Activated CD8-positive, alpha-beta memory T cell treated with anti-CD3 and anti-CD28 coated beads, Interleukin-2, amount 10 ng/mL, durations not matched to agents 7 days and 5 days (primary cell): ENCODE data around the gene C2orf78. TPM values are rescaled to one million over a fixed set of nuclear protein-coding genes. Genes with fewer than 3 reads are reported as not detected.
A peak's percentile ranks its signal among the peaks of the same experiment; 100 is the strongest.

Experiments used
- ATAC-seq: fragments of 150-1000 bp; cut with Tn5 transposase; one replicate; pipeline ENCODE4 v1.10.0; 2021; ENCODE audit warnings: moderate library complexity
- CTCF ChIA-PET: fragments of 350-600 bp; sonication (Branson Sonifier 250); formaldehyde crosslinking; loops from one replicate; lab custom pipeline; 2021; ENCODE audit warnings: antibody characterized with exemption; lab: Charles Lee
- DNase-seq: peaks from one replicate; pipeline ENCODE4 v3.0.0-alpha.2; 2020
- H3K27ac Mint-ChIP-seq: one replicate; pipeline ENCODE4 v1.8.0; 2021; ENCODE audit warnings: mild to moderate bottlenecking, mixed read lengths
- H3K27me3 Mint-ChIP-seq: one replicate; pipeline ENCODE4 v1.8.0; 2021; ENCODE audit warnings: mixed read lengths
- H3K36me3 Mint-ChIP-seq: one replicate; pipeline ENCODE4 v1.8.0; 2021; ENCODE audit warnings: mild to moderate bottlenecking, mixed read lengths
- H3K4me1 Mint-ChIP-seq: one replicate; pipeline ENCODE4 v1.8.0; 2021; ENCODE audit warnings: mixed read lengths
- H3K4me3 Mint-ChIP-seq: one replicate; pipeline ENCODE4 v1.8.0; 2021; ENCODE audit warnings: mild to moderate bottlenecking, moderate library complexity, mixed read lengths
- H3K9me3 Mint-ChIP-seq: one replicate; pipeline ENCODE4 v1.8.0; 2022; ENCODE audit warnings: low read depth, mixed read lengths
- total RNA-seq, 2 experiments: library from RNA; stranded (reverse); gene quantifications; one replicate each; pipeline ENCODE4 v1.2.3, GENCODE V29; 2021

C2orf78 gene
- total RNA-seq, 2 experiments from 2014 or later = not detected

- Mint-ChIP-seq H3K4me3 (no peak overlapping the region), H3K9me3 (no peaks in the 10 kb centered on the region), H3K27ac (no peak overlapping the region), H3K27me3 (no peaks in the 10 kb centered on the region), H3K36me3 (no peaks in the 10 kb centered on the region), H3K4me1 (peaks cover 17% of the 10 kb centered on the region)
- ATAC-seq = peak; percentile 23
- CTCF ChIA-PET = interaction anchor here (0.7 to 8.5 kb wide), 5 partner anchors 162 to 514 kb away, joined by 3 to 134 read pairs (median 3); partner anchors contain the start of gene BOLA3
- DNase-seq = no peak
Measured at GRCh38 chr2:73821227-73821626, 37.2 kb downstream of the C2orf78 start.

DNA sequence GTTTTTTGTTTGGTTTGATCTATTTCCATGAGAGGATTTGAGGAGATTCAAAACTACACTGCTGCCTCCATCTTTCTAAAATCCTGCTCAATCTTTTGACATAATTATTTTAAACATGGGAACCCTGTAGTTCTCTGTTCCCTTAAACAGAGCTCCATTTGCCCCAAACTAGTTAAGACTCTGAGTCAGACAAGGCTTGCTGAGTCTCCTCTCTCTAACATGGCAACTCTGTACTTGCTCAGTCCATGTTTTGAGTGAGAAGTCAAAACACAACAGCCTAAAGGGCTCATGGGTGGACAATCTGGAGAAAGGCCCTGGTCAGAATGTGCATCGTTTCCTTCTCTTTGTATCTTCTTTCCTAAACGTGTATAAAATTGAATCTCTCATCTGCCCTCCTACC is 37.7 kb downstream of the C2orf78 start:
- H3K36me3 Mint-ChIP-seq = no peaks in the 10 kb centered on the region
- DNase-seq (no peak), ATAC-seq (no peak)
- CTCF ChIA-PET = interaction anchor here (1.0 to 8.5 kb wide), 7 partner anchors 20 to 513 kb away, joined by 3 to 134 read pairs (median 4); partner anchors contain the start of gene BOLA3
- H3K4me1 Mint-ChIP-seq = peaks cover 17% of the 10 kb centered on the region
- H3K27ac Mint-ChIP-seq = no peak overlapping the region
- no peak overlapping the region for H3K4me3 Mint-ChIP-seq
- no peaks in the 10 kb centered on the region for H3K9me3 Mint-ChIP-seq
- H3K27me3 Mint-ChIP-seq = no peaks in the 10 kb centered on the region

GRCh38 chr2:73822276-73822675 is 38.3 kb downstream of the C2orf78 start:
- H3K36me3 Mint-ChIP-seq = no peaks in the 10 kb centered on the region
- no peak for DNase-seq
- H3K27me3 Mint-ChIP-seq = no peaks in the 10 kb centered on the region
- ATAC-seq = no peak
- no peaks in the 10 kb centered on the region for H3K9me3 Mint-ChIP-seq
- H3K4me1 Mint-ChIP-seq = peaks cover 17% of the 10 kb centered on the region
- CTCF ChIA-PET = interaction anchor here (0.8 to 8.5 kb wide), 11 partner anchors 11 to 513 kb away, joined by 3 to 134 read pairs (median 3); partner anchors contain the start of gene BOLA3
- no peak overlapping the region for H3K4me3 Mint-ChIP-seq
- no peak overlapping the region for H3K27ac Mint-ChIP-seq

DNA sequence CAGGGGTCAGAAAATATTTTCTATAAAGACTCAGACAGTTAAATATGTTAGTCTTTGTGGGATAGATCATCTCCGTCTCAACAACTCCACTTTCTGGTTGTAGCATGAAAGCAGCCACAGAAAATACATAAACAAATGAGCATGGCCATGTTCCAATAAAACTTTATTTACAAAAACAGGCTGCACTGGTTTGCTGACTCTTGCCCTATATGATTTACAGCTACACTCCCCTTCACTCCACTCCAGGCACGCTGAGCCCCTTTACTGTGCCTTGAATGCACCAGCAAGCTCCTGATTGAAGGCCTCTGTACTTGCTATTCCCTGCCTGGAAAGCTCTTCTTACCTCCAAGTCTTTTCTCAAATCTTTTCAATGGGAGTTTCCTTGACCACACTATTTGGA is 39.0 kb downstream of the C2orf78 start:
- no peak for DNase-seq

DNA sequence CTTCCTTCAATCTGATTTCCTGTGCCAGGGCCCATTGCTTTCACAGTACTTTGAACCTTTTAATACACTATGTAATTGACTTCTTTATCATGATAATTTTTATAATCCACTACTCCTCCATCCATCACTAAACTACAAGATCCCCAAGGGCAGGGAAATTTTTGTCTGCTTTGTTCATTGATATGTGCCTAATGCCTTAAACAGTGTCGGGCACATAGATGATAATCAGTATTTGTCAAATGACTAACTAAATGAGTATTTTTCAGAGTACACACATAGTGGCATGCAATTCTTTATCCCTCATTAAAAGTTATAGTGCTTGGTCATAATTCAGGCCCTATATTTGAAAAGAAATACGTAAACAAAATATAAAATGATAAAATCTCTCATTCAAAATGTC is 39.4 kb downstream of the C2orf78 start:
- Mint-ChIP-seq H3K9me3 (no peaks in the 10 kb centered on the region), H3K36me3 (no peaks in the 10 kb centered on the region), H3K4me3 (no peak overlapping the region), H3K4me1 (peaks cover 25% of the 10 kb centered on the region), H3K27ac (no peak overlapping the region), H3K27me3 (no peaks in the 10 kb centered on the region)
- DNase-seq (no peak), ATAC-seq (no peak)
- CTCF ChIA-PET = interaction anchor here (0.9 to 8.5 kb wide), 30 partner anchors 8 to 568 kb away, joined by 3 to 134 read pairs (median 4); partner anchors contain the start of genes BOLA3 and MOB1A

More for the DNA sequence above, 39.0 kb downstream of the C2orf78 start:
- ATAC-seq = no peak
- Mint-ChIP-seq H3K27ac (no peak overlapping the region), H3K4me3 (no peak overlapping the region), H3K27me3 (no peaks in the 10 kb centered on the region), H3K36me3 (no peaks in the 10 kb centered on the region), H3K4me1 (peaks cover 24% of the 10 kb centered on the region), H3K9me3 (no peaks in the 10 kb centered on the region)
- CTCF ChIA-PET = interaction anchor here (0.8 to 8.5 kb wide), 14 partner anchors 11 to 569 kb away, joined by 3 to 134 read pairs (median 4); partner anchors contain the start of gene BOLA3

DNA sequence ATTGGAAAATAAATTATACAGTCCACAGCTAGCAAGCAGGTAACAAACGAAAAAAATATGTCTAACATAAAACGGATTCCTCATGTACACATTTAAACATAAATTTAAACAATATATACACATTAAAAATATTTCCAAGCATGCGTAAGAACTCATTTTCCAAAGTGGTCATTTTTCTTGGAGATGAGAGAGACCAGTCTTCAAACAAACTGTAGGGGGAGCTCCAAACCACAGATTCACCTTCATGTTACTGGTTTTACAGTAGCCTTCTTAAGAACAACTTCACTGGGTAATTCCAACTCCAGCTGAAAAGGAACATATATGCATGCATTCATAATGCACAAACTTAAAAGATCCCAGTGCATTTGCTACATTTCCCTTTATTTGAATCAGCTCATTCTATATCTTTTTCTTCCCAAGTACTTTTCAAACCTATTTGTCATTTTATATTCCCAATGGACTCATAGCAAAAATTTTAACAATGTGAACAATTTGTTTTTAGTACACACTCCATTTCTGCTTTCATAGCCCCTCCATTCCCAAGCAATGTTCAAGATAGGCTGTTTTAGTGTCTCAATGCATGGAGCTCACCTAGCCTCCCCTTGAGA is 40.0 kb downstream of the C2orf78 start:
- Mint-ChIP-seq H3K9me3 (no peaks in the 10 kb centered on the region), H3K36me3 (no peaks in the 10 kb centered on the region), H3K4me1 (peaks cover 28% of the 10 kb centered on the region), H3K27ac (no peak overlapping the region), H3K27me3 (no peaks in the 10 kb centered on the region), H3K4me3 (no peak overlapping the region)
- ATAC-seq (no peak), DNase-seq (no peak)
- CTCF ChIA-PET = interaction anchor here (0.6 to 8.5 kb wide), 41 partner anchors 9 to 765 kb away, joined by 3 to 134 read pairs (median 4); partner anchors contain the start of genes BOLA3 and MOB1A

DNA sequence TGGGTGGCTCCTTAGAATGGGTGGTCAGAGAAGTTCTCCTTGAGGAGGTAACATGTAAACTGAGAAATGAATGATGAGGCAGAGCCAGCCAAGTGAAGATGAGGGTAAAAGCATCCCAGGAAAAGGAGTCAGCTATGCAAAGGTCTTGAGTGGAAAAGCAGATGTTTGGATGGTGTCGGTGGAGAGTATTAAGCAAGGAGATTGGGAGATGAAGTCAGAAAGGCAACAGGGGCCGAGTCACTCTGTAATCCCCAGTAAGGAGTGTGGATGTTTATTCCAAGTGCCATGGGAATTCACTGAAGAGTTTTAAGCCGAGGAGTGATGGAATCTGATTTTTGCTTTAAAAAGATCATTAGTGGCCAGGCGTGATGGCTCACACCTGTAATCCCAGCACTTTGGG is 41.4 kb downstream of the C2orf78 start:
- H3K4me3 Mint-ChIP-seq = no peak overlapping the region
- no peak for ATAC-seq
- peaks cover 1% of the 10 kb centered on the region for H3K36me3 Mint-ChIP-seq
- no peaks in the 10 kb centered on the region for H3K9me3 Mint-ChIP-seq
- H3K27ac Mint-ChIP-seq = no peak overlapping the region
- DNase-seq = no peak
- H3K4me1 Mint-ChIP-seq = peaks cover 39% of the 10 kb centered on the region
- no peaks in the 10 kb centered on the region for H3K27me3 Mint-ChIP-seq
- CTCF ChIA-PET = interaction anchor here (0.6 to 8.5 kb wide), 13 partner anchors 13 to 763 kb away, joined by 3 to 134 read pairs (median 9); partner anchors contain the start of genes BOLA3 and MOB1A

DNA sequence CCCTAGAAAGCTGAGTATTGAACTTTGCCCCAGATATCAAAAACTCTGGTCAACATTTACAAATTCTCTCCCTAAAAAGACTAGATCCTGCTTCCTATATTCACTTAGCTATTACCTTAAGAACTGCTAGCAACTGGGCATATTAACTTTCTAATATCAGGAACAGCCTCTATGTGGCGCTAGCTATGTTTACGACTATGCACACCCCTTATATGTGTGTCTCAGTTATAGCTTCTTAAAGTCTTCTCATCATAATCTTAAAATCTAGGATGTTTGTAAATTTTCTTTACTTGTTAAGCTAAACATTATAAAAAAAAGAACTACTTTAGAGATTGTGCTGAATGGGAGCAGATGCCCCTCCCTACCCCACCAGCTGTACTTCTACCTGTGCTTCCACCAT is 43.0 kb downstream of the C2orf78 start:
- DNase-seq (no peak), ATAC-seq (no peak)
- Mint-ChIP-seq H3K9me3 (no peaks in the 10 kb centered on the region), H3K27me3 (no peaks in the 10 kb centered on the region), H3K4me3 (no peak overlapping the region), H3K36me3 (peaks cover 14% of the 10 kb centered on the region), H3K4me1 (peaks cover 40% of the 10 kb centered on the region), H3K27ac (no peak overlapping the region)
- CTCF ChIA-PET = interaction anchor here (0.8 to 8.5 kb wide), 30 partner anchors 11 to 564 kb away, joined by 3 to 134 read pairs (median 4); partner anchors contain the start of genes BOLA3, MOB1A and TPRKB

DNA sequence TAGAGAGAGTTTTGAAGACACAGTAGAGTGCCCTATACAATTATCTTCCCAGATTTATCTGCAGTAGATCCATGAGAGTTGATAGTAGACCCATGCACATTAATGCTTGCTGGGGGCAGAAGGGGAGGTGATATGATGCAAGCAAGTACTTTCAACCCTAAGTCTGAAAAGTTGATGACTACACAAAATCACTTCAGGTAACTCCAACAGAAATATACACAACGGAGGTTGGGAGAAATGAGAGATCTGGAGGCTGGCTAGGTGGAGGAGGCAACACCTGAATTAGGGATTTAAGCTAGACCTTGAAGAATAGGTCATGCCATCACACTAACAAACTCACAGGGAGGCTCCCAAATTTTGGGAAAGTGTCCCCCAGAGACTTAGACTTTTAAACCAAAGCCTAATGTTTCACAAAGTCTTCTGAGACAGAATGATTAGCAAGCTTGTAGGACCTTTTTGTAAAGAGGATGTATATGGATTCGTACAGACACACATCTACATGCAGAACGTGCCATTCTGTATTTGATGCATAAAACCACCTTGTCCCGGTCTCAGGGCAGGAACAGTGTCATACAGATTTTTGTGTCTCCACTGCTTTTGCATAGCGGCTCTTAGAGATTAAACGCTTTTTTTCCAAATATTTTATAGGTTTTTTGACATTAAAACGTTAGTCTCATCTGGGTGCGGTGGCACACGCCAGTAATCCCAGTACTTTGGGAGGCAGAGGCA is 43.8 kb downstream of the C2orf78 start:
- Mint-ChIP-seq H3K9me3 (peaks cover 3% of the 10 kb centered on the region), H3K4me3 (peak overlapping the region; percentile 93), H3K36me3 (peaks cover 22% of the 10 kb centered on the region), H3K27ac (peak overlapping the region; percentile 95), H3K27me3 (no peaks in the 10 kb centered on the region), H3K4me1 (peaks cover 44% of the 10 kb centered on the region)
- DNase-seq (no peak), ATAC-seq (no peak)
- CTCF ChIA-PET = interaction anchor here (0.8 to 8.5 kb wide), 30 partner anchors 11 to 564 kb away, joined by 3 to 134 read pairs (median 4); partner anchors contain the start of genes BOLA3, DGUOK, MOB1A and TPRKB

DNA sequence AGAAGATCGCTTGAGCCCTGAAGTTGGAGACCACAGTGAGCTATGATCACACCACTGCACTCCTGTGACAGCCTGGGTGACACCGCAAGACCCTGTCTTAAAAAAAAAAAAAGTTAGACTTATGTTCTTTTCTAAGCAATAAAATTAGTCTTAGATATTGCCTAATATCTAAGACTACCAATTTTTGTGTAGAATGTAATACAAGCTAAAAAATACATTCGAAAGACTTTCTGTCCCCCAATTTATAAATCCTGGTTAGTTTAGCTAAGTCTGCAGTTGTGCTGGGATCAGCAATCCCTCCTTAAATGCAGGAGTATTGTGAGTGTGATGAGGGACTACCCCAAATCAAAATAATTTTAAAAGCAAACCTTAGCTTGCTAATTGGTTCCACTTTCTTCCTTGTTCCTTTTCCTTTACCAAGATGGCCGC is 44.4 kb downstream of the C2orf78 start:
- no peak for ATAC-seq
- H3K27me3 Mint-ChIP-seq = no peaks in the 10 kb centered on the region
- peak overlapping the region; percentile 95 for H3K27ac Mint-ChIP-seq
- H3K4me1 Mint-ChIP-seq = peaks cover 46% of the 10 kb centered on the region
- H3K9me3 Mint-ChIP-seq = peaks cover 3% of the 10 kb centered on the region
- H3K4me3 Mint-ChIP-seq = peak overlapping the region; percentile 93
- H3K36me3 Mint-ChIP-seq = peaks cover 25% of the 10 kb centered on the region
- no peak for DNase-seq
- CTCF ChIA-PET = interaction anchor here (0.8 to 8.5 kb wide), 19 partner anchors 10 to 563 kb away, joined by 3 to 134 read pairs (median 5); partner anchors contain the start of genes BOLA3, DGUOK, MOB1A and TPRKB

DNA sequence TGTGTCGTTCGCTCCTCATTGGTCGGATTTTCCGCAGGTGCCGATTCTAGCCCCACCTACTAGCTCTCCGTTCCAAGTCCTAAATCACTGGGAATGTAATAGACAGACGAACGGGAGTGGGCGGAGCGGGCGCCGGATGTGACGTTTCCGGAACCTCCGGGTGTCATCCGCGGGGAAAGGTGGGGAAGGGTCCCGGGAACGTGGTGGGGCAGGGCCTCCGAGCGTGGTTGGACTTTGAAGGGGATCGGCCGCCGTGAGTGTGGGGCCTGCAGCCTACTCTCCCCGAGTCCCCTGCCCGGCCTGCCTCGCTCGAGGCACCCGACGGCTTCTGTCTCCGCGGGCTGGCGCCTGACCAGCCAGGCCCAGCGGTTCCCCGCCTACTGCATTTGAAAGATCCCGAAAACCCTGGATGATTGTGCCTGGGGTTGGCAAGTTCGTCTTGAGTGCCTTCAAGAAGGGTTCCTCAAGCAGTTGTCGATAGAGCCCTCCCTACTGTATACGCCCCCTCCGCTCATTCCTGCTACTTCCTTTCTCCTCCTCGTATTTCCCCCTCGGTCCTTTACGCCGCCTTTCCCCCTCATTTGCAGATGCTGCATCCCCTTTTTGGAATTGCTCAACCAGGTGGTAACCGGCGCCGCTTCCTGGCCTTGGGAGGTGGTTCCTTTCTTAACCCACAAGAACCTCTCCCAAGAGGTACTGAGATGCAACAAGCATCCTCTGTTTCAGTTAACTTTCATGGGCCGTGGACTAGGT is 45.0 kb downstream of the C2orf78 start, which contains the start of gene STAMBP:
Gene STAMBP (plus strand): TSS at position 144 of the 753 bp plus-strand sequence. CDS start 1,896 bp downstream, outside the sequence.
- no peaks in the 10 kb centered on the region for H3K27me3 Mint-ChIP-seq
- peaks cover 46% of the 10 kb centered on the region for H3K4me1 Mint-ChIP-seq
- CTCF ChIA-PET = interaction anchor here (0.8 to 8.5 kb wide), 17 partner anchors 9 to 562 kb away, joined by 3 to 134 read pairs (median 5); partner anchors contain the start of genes BOLA3, DGUOK, MOB1A and TPRKB
- peak; percentile 96 for DNase-seq
- peak; percentile 92 for ATAC-seq
- peak within 1 kb of the TSS; percentile 93 for H3K4me3 Mint-ChIP-seq
- H3K36me3 Mint-ChIP-seq = peaks cover 28% of the 10 kb centered on the region
- H3K27ac Mint-ChIP-seq = peak within 1 kb of the TSS; percentile 95
- peaks cover 3% of the 10 kb centered on the region for H3K9me3 Mint-ChIP-seq

DNA sequence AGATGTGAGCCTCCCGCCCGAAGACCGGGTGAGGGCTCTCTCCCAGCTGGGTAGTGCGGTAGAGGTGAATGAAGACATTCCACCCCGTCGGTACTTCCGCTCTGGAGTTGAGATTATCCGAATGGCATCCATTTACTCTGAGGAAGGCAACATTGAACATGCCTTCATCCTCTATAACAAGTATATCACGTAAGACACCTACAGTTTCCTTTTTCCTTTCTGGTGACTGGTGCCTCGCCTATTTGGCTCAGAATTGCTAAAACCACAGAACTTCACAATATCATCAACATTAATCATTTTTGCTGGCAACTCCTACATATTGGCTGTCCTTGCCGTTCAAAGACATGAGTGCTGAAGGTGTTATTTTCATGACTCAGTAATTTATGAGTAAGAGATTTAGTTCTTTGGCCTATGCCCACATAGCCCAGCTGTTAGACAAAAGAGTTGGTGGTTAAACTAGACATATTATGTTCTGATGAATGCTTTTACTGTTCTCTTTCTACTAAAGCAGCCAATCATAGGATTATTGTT is 47.0 kb downstream of the C2orf78 start:
- peak; percentile 16 for ATAC-seq
- no peak for DNase-seq
- H3K27ac Mint-ChIP-seq = peak overlapping the region; percentile 95
- no peaks in the 10 kb centered on the region for H3K27me3 Mint-ChIP-seq
- peaks cover 42% of the 10 kb centered on the region for H3K4me1 Mint-ChIP-seq
- H3K36me3 Mint-ChIP-seq = peaks cover 39% of the 10 kb centered on the region
- peaks cover 3% of the 10 kb centered on the region for H3K9me3 Mint-ChIP-seq
- H3K4me3 Mint-ChIP-seq = peak overlapping the region; percentile 93
- CTCF ChIA-PET = no interaction called here
